ENCODE results near the gene ADGRA3. TPM values are rescaled to one million over a fixed set of nuclear protein-coding genes. Genes with fewer than 3 reads are reported as not detected.

Gene ADGRA3
- total and polyA plus RNA-seq, 2 donors (not counting 3 experiments of a cell fraction or from before 2014, with no cell fraction given): 17.2 to 36.2 TPM

- peak in 1 of 2 donors; percentile 16 for TF ChIP-seq CTCF (IDR thresholded peaks at IDR 0.05; ENCODE audit: extremely low read depth in 1 of 2, insufficient read depth in 1 of 2, low read depth in 1 of 2, low read length in 2 of 2)
- no peak for TF ChIP-seq POLR2AphosphoS5 (IDR thresholded peaks at IDR 0.05; ENCODE audit: insufficient read depth, low read depth, low read length)
- TF ChIP-seq MYC (IDR thresholded peaks at IDR 0.05; ENCODE audit: low read depth, low read length): no peak
- TF ChIP-seq GATA2 (IDR thresholded peaks at IDR 0.05; ENCODE audit: insufficient read depth, insufficient read length, low read depth, low read length): no peak
- Histone ChIP-seq H3K36me3 (ENCODE audit: control insufficient read depth in 2 of 2, extremely low read depth in 1 of 2, insufficient read depth in 2 of 2, low read length in 2 of 2) (no peaks in the 10 kb centered on the region), H2AFZ (ENCODE audit: low read depth, low read length) (no peak overlapping the region), H3K4me2 (ENCODE audit: insufficient read depth, low read length) (no peak overlapping the region), H3K79me2 (ENCODE audit: control insufficient read depth, insufficient read depth, low read length) (no peaks in the 10 kb centered on the region), H3K4me1 (ENCODE audit: control insufficient read depth, extremely low read depth, insufficient read depth, low read length) (no peaks in the 10 kb centered on the region), H3K4me3 (replicated peaks in 1 of 3; ENCODE audit: insufficient read depth in 1 of 3, low read depth in 1 of 3, low read length in 3 of 3) (no peak overlapping the region), H3K9ac (replicated peaks; ENCODE audit: extremely low read depth, insufficient read depth, low read length) (no peak overlapping the region), H4K20me1 (replicated peaks; ENCODE audit: control insufficient read depth, extremely low read depth, insufficient read depth, low read length) (no peaks in the 10 kb centered on the region), H3K9me3 (replicated peaks; ENCODE audit: control insufficient read depth, insufficient read depth, low read length) (no peaks in the 10 kb centered on the region), H3K9me1 (replicated peaks; ENCODE audit: control insufficient read depth, extremely low read depth, insufficient read depth, low read length) (no peaks in the 10 kb centered on the region), H3K27ac (ENCODE audit: insufficient read depth, low read depth, low read length) (no peak overlapping the region), H3K27me3 (ENCODE audit: control insufficient read depth in 2 of 2, insufficient read depth in 2 of 2, low read length in 2 of 2) (no peaks in the 10 kb centered on the region)
- ChIA-PET CTCF (interaction anchor here (0.9 to 4.5 kb wide), 9 partner anchors 12 to 850 kb away, joined by 3 to 113 read pairs (median 4); partner anchors contain the start of gene KCNIP4), POLR2A (no interaction called here)
- no peak for FAIRE-seq
- intact Hi-C loops (cut with micrococcal nuclease) (loop anchor here (1.0 kb wide), 1 partner anchor 567 kb away; no protein-coding TSS in a partner anchor), dilution Hi-C loops (cut with MboI; ENCODE audit: extremely low pct_ligation_motif_present, low sequenced_read_pairs) (no loop called here)
- BruUV-seq (replicated peaks): no TSS peak
- peak; percentile 4 for DNase-seq (ENCODE audit: low read depth, low spot score)
These were observed 158.8 kb downstream of the ADGRA3 start for GRCh38 chr4:22356987-22357596.

- Histone ChIP-seq H3K9me3 (replicated peaks; ENCODE audit: control insufficient read depth, insufficient read depth, low read length) (no peaks in the 10 kb centered on the region), H3K9ac (replicated peaks; ENCODE audit: extremely low read depth, insufficient read depth, low read length) (no peak overlapping the region), H2AFZ (ENCODE audit: low read depth, low read length) (no peak overlapping the region), H3K36me3 (ENCODE audit: control insufficient read depth in 2 of 2, extremely low read depth in 1 of 2, insufficient read depth in 2 of 2, low read length in 2 of 2) (no peaks in the 10 kb centered on the region), H3K9me1 (replicated peaks; ENCODE audit: control insufficient read depth, extremely low read depth, insufficient read depth, low read length) (no peaks in the 10 kb centered on the region), H3K4me2 (ENCODE audit: insufficient read depth, low read length) (no peak overlapping the region), H3K27ac (ENCODE audit: insufficient read depth, low read depth, low read length) (no peak overlapping the region), H3K79me2 (ENCODE audit: control insufficient read depth, insufficient read depth, low read length) (no peaks in the 10 kb centered on the region), H3K4me3 (replicated peaks in 1 of 3; ENCODE audit: insufficient read depth in 1 of 3, low read depth in 1 of 3, low read length in 3 of 3) (no peak overlapping the region), H4K20me1 (replicated peaks; ENCODE audit: control insufficient read depth, extremely low read depth, insufficient read depth, low read length) (no peaks in the 10 kb centered on the region), H3K4me1 (ENCODE audit: control insufficient read depth, extremely low read depth, insufficient read depth, low read length) (no peaks in the 10 kb centered on the region), H3K27me3 (ENCODE audit: control insufficient read depth in 2 of 2, insufficient read depth in 2 of 2, low read length in 2 of 2) (no peaks in the 10 kb centered on the region)
- dilution Hi-C loops (cut with MboI; ENCODE audit: extremely low pct_ligation_motif_present, low sequenced_read_pairs): no loop called here
- POLR2A ChIA-PET: no interaction called here
- CTCF ChIA-PET: no interaction called here
- intact Hi-C loops (cut with micrococcal nuclease): no loop called here
- no peak for DNase-seq (ENCODE audit: low read depth, low spot score)
- TF ChIP-seq MYC (IDR thresholded peaks at IDR 0.05; ENCODE audit: low read depth, low read length) (no peak), CTCF (IDR thresholded peaks at IDR 0.05; ENCODE audit: extremely low read depth in 1 of 2, insufficient read depth in 1 of 2, low read depth in 1 of 2, low read length in 2 of 2) (no peak), EZH2 (IDR thresholded peaks at IDR 0.05; ENCODE audit: borderline replicate concordance, low read depth, low read length, severe bottlenecking) (no peak), MAX (IDR thresholded peaks at IDR 0.05; ENCODE audit: insufficient read depth, insufficient read length) (no peak)
- FAIRE-seq: no peak
- BruUV-seq (replicated peaks): no TSS peak
These were observed 167.5 kb downstream of the ADGRA3 start for GRCh38 chr4:22348410-22348809.

Data from endothelial cell of umbilical vein (primary cell).